MV-4-11 (cell line): ENCODE data around the gene CDC42BPB.

Experiments used
- DNase-seq: peaks from one replicate; lab custom pipeline; 2025; lab: John Stamatoyannopoulos, UW

The CDC42BPB gene

DNA sequence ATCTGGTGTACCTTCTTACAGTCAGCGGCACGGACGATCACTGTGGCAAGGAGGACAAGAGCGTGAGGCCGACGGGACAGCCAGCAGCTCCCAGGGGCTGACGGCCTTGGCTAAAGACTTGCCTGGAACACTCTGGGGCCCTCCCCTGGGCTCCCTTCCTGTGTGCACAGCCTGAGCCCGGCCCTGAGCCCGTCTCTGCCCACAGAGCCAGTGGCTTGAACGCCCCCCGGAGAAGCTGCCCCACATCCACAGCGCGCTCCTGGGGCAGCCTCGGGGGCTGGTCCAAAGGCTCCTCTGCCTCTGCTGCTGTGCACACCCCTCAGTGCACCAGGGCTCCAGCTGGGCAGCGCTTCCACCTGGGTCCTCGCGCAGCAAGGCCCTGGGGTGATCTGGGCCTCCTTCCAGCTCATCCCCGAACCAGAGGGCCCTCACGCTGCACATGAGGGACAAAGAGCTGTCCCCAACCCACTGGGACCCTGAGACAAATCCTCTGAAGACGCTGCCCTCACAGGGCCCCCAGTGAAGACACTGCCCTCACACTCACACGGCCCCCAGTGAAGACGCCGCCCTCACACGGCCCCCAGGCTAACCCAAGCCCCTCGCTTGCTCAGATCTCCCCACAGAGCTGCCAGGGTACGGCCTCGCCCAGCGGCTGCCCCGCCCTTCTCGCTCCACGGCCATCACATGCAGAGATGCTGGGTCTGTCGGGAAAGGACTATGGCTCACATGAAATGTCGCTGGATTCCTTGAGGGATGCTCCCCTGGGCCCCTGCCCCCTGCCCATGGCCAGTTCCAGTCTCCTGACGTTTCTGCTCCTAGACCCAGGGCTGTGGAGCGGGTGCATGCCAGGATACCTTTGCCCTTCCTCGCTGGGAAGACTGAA, 112.7 kb downstream of the CDC42BPB start:
- DNase-seq, result no peak

DNA sequence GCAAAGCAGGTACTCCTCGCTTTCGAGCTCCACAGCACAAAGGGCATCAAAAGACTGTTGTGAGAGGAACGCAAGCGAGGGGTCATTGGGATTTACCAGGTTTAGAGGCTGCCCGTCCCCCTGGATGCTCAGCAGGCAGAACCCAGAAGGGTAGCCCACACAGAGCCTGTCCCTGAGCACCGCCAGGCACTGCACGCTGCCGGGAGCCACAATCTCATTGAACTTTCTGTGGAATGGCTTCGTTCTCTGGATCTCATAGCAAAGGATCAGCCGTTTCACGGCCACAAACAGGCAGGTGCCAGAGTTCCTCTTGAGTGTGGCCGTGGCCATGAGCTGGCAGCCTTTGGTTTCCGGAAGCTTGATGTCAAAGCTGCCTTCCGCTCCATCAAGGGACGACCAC, 113.4 kb downstream of the CDC42BPB start:
- no peak for DNase-seq

DNA sequence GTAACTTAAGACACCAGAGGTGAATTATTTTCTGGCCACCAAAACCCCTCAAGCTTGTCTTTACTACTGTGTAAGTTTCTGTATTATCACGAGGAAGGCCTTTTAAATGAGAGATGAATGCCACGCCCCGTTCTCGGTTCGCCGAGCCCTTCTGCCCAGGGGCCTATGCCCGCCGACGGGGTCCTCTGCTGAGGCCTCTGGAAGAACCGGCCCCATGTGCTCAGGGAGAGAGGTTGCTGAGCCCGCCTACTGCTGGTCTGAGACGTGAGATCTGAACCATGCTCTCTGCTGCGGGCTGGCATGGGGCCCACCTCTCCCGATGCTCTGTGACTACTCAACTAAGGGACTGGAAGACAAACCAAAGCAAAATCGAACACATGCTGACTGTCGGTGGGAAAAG, 113.9 kb downstream of the CDC42BPB start:
- DNase-seq, result no peak

DNA sequence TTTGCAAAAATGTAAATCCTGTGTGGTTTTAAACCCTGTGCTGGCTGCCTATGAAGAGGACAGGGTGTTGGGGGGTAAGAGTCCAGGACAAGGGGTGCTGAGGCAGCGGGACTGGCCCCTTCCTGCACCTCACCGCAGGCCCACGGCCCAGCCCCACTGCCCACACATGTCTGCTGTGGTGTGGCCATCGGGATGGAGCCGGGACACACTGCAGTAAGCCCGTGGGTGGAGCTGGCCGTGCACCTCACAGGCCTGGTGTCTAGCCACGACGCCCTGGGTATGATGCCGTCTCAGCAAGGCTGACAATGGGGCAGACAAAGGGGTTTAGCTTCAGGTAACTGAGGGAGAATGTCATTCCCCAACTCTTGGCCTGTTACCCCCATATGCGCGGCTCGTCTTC, 115.3 kb downstream of the CDC42BPB start:
- DNase-seq, result no peak

DNA sequence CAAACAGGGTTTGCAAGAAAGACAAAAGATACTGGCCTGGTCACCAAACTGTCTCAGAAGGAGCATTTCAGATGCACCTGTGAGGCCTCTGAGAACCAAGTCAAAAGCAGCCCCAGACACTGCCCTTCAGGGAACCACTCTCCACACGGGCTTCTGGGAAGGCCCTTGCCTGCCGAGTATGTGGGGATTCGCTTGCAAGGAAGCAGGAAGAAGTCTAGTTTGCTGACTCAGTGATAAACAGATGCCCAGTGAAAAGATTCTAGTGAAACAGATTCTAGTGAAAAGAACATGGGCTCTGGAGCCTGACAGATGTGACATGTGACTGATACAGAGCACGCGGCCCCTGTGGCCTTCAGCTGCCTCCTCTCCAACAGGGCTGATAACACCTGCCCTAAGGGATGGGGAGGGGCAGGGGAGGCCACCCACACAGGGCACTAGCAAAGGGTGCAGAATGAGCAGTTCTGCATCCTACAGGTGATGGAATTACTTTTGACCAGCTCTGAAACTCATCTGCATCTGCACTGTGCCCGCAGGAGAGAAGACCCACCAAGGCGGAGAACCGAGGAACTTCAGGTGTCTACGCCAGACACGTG, 115.8 kb downstream of the CDC42BPB start:
- no peak for DNase-seq

DNA sequence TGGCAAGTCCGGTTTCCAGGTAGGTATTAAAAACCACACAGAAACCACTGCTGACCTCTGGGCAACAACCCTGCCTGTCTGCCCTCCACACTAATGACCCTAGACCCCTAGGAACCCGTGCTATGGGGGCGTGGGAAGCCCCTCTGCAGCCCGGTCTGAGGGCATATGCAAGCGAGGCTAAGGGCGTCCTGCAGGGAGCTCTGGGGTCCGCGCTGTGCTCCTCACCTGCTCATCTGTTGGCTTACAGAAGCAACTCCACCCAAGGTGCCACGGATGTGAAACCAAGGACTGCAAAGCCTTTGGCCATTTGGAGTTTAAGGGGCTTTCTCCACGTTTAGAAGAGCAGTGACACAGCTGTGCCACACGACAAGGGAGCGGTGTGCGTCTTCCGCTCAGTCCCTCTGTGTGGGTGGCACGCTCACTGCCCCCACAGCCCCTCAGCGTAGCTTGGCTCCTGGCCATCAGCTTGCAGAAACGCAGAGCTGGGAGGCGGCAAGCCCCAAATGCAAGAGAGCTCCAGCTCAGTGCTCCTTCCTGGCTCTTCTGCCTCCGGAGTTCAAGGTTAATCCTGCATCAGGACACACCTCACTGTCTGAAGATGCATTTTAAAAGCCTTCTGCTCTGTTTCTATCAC, 116.5 kb downstream of the CDC42BPB start:
- no peak for DNase-seq

DNA sequence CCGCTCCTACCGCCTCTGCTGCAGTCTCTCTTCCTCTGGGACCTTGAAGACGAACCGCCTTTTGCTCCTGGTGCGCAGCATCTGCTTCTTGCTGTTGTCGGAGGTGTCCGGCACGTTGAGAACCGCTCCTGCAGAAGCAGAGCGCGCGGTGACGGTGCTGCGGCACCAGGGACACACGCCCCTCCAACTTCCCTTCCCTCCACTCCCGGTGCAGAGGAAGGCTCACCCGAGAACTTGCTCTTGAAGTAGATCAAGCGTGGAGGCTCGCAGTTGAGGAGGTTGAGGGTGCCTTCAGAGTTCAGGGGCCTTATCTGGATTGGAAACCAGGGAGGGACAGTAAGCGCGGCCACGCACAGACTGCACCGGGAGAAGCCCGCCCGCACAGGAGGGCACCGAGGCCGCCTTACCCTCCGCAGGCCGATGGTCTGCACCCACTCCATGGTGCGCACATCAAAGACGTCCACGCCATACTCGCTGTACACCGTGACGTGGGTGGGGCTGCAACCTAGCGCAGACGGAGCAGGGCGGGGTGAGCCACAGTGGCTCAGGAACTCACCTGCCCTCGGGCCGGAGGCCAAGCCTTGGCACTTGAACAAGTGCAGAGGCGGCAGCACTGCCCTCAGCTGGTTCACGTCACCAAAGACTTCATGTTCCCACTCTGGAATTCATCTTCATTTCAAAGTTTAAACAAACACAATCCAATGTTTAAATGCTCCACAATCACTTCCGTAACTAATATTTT, 117.4 kb downstream of the CDC42BPB start:
- no peak for DNase-seq

DNA sequence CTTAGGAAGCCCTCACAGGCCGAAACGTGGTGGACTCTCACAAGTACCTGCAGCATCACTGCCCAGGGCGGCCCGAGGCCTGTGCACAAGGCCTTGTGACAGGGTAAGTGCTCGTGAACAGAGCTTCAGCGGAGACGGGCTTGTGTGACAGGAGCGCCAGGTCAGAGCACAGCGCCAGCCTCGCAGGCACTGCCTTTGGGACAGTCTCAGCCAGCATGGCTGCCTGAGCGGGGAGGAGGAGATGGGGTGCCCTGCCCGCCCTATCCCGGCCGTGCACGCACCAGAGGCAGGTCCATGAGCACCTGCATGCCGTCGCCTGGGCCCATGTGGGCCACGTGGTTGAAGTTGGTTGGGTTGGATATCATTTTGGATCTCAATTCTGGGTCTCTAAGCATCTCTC, 118.0 kb downstream of the CDC42BPB start:
- DNase-seq, result no peak

DNA sequence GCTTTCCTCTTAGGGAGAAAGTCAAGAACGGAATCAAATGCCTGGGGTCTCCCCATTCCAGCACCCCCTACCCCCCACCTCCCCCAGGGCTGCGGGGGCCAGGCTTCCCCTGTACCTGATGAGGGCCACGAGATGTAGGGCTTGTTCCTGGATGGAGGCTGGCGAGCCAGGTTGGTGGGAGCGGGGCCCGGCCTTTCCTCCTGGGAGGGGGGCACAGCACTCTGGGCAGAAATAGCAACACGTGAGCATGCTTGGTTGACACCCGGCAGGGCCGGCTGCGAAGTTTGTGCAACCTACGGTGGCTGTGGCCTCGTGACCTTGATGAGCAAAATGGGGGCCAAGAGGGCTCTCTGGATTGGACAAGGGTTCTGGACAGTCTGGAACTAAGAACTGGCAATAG, 119.2 kb downstream of the CDC42BPB start:
- DNase-seq, result no peak

DNA sequence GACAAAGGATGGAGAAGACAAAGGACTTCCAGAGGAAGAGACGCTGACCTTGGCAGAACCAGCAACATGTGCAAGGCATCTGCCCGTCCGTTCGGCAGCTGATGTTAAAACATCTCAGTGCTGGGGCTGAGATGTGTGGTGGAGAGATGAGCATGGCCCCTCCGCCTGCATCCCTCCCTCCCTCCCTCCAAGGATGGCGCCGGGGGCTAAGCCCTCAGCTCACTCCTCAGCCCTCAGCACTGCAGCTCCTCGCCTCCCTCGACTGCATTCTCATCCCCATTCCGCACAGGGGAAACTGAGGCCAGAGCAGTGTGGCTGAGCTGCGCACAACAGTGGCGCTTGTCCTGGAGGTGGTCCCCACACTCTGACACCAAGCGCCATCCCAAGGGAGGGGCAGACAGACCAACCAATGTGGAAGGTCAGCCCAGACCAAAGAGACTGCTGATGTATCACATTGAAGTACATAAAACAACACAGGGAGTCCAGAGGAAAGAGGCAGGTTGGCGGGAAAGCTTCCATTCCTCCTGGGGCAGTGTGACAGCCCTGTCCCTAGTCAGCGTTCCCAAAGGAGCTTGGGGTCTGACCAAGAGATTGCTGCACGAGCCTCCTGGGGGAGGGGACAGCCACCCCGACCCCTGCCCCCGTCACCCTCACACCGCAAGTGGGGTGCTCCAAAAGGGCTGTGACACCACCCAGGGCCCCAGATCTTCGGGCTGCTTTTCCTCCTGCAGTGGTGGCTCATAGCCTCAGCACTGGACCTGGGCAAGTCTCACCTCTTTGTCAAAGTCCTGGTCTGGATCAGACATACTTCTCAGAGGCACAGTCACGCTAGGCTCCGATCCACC, 119.8 kb downstream of the CDC42BPB start:
- DNase-seq, result no peak

DNA sequence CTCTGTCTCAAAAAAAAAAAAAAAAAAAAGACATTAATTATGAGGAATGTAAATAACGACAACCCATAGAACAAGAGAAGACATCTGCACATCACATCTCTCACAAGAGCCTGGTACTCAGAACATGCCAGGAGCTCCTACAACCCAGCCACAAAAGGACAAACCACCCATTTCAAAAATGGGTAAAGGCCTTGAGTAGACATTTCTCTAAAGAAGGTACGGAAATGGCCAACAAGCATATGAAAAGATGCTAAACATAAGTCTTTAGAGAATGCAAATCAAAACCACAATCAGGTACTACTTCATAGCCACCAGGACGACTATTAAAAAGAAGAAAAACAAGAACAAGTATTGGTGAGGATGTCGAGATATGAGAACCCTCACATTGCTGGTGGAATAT, 121.6 kb downstream of the CDC42BPB start:
- DNase-seq, result no peak

DNA sequence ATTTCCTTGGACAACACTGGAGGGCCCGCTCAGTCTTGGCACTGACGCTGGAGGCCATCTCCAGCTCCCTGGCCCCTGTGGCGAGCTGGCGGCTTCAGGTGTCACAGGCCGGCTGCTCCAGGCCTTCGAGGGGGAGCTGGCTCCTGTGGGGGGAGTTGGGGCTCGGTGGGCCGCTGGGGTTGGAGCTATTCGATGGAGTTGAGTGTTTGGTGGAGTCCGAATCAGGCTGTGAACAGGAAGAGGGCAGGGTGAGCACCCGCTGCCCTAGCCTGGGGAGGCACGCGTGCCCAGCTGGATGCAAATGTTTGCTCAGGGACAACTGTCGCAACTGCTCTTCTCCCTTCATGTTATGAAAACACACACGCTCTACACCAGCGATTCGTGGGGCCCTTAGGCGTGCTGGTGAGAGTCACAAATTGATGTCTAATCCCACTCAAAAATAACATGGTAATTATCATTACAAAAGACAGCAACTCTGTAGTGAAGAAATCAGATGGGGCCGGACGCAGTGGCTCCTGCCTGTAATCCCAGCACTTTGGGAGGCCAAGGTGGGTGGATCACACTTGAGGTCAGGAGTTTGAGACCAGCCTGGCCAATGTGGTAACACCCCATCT, 123.6 kb downstream of the CDC42BPB start:
- DNase-seq, result peak; percentile 20

DNA sequence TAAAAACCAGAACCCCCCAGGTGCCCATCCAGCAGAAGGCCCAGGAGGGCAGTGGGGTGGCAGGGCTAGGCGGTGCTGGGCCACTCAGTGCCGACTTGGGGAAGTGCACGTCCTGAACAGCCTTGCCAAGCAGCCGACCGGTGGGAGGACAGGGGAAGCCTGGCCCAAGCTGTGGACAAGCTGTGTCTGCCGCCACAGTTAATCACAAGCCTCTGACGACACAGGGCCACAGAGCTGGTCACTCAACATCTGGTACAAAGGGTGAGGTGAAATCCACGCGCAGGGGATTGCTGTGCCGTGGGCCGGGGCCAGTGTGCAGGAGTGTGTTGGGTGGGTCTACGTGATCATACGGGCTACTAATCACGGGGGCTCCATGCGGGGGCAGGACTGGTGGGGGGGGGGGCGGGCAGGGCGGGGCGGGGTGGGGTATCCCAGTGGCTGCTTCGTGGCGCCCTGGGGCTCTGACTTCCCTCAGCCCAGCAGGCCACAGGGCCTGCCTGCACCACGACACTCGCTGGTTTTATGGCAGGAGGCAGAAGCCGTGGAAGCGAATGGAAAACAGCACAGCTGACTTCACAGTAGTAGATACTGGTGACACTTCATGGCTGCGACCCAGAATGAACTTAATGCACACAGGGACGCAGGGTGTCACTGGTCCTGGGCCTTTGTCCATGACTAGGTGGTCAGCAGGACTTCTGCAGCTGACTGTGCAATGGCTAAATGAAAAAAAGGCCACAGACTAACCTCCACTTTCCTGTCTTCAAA, 124.7 kb downstream of the CDC42BPB start:
- DNase-seq, result no peak

DNA sequence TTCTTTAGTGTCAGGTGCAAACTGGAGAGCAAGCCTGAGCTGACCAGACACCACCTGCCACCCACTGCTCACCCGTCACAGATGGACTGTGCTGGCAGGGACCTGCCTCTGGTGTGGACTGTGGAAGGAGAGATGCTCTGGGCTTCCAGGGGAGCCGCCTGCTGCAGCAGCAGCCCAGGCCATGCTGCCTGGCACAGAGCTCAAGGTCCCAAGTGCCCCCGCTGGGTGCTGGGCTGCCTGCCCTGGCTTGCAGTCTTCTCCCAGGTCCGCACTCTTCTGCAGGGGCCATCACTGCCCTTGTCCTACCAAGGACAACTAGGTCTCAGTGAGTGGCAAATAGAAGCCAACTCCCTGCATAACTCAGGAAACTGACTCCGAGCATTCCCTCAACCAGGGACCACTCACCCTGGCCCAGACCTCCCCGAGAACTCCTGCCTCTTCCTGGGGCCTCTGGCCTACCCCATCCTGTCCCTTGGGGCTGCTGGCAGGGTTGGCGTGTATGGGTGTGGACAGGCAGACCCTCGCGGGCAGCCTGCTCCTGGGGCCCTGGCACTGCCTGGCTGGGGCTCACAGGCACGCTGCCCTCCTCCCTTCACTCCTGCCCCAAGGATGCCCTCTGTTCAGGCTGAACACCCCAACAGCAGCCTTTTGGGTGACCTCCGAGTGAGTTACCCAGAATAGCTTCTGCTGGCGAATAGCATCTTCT, 125.6 kb downstream of the CDC42BPB start:
- DNase-seq, result no peak

DNA sequence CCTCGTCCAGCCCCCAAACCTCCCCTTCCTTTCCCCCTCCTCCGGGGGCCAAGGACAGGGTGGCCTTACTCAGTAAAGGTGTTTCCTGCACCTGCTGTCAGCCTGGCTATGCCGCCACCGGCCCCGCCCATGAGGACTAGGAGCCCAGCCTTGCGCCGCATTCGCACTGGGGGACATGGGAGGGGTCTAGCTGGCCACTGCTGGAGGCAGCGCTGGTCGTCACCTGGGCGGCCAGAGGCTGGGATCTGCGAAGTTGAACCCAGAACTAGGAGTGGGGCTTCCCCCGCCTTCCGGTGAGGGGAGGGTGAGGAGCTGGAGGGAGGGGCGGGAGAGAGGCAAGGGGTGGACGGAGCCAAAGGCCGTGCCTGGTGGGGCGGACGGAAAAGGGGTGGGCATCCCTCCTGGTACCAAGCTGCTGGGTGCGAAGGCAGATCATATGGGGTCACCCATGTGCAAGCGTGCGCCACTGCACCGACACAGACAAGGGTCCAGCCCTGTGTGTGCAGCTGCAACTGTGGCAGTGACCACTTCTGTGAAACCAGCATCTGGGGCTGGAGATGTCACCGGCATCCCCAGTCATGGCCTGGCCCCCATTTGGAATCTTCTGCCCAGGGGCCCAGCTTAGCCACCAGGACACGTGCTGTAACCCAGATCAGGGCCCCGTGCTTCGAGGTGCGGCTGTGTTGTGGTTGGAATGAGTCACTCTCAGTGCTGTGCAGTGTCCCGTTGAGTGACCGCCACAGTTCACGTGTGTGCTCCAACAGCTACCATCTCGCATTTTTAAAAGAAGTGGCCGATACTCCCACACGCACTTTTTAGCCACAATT, 126.4 kb downstream of the CDC42BPB start:
- DNase-seq, result peak; percentile 74

DNA sequence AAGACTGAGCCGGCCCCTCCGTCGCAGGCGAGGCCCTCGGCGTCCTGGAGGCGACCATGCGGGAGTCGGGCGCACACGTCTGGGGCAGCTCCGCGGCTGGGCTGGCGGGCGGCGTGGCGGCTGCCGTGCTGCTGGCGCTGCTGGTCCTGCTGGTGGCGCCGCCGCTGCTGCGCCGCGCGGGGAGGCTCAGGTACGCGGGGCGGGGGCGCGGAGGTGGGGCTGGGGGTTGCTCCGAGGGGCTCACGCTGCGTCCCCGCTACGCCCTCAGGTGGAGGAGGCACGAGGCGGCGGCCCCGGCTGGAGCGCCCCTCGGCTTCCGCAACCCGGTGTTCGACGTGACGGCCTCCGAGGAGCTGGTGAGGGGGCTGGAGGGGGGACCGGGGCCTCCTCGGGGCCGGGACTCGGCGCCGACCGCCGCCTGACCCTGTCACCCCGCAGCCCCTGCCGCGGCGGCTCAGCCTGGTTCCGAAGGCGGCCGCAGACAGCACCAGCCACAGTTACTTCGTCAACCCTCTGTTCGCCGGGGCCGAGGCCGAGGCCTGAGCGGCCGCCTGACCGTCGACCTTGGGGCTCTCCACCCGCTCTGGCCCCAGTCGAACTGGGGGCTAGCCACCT, 127.1 kb downstream of the CDC42BPB start:
- no peak for DNase-seq

DNA sequence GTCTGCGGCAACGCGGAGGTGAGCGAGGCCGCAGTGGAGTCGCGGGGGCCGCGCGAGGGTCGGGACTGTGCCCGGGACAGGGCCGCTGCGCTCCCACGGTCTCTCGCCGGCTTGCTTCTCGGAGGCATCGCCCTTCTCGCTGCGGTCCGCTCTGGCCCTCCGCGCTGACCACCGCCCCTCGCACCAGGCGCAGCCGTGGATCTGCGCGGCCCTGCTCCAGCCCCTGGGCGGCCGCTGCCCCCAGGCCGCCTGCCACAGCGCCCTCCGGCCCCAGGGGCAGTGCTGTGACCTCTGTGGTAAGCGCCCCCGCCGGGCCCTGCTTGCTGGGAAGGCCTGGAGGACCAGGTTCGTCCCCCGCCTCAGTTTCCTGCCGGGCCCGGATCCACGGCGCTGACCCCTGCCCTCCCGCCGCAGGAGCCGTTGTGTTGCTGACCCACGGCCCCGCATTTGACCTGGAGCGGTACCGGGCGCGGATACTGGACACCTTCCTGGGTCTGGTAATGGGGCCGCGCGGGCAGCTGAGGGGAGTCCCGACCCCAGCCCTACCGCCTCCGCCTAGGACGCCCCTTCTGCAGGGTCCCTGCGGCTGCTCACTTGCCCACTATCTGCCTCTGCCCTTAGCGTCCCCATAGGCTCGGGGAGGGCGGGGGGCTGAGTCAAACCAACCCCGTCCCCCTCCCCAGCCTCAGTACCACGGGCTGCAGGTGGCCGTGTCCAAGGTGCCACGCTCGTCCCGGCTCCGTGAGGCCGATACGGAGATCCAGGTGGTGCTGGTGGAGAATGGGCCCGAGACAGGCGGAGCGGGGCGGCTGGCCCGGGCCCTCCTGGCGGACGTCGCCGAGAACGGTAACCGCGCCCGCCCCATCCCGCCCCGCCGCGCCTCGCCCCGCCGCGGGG, 127.9 kb downstream of the CDC42BPB start:
- DNase-seq, result no peak
